GM19239 (cell line): ENCODE measurements around the gene KNDC1.

Experiments used
- DNase-seq: peaks from one replicate; pipeline ENCODE4 v3.0.0; 2011; ENCODE audit warnings: low spot score; ENCODE audit not compliant: insufficient read length
- FAIRE-seq: peaks from 2 replicates; lab custom pipeline; 2011; peaks lifted over from hg19 to GRCh38; lab: Jason Lieb, UNC

Gene KNDC1

GRCh38 chr10:133187091-133187905, 27.3 kb downstream of the KNDC1 start:
- DNase-seq = no peak
- no peak for FAIRE-seq

DNA sequence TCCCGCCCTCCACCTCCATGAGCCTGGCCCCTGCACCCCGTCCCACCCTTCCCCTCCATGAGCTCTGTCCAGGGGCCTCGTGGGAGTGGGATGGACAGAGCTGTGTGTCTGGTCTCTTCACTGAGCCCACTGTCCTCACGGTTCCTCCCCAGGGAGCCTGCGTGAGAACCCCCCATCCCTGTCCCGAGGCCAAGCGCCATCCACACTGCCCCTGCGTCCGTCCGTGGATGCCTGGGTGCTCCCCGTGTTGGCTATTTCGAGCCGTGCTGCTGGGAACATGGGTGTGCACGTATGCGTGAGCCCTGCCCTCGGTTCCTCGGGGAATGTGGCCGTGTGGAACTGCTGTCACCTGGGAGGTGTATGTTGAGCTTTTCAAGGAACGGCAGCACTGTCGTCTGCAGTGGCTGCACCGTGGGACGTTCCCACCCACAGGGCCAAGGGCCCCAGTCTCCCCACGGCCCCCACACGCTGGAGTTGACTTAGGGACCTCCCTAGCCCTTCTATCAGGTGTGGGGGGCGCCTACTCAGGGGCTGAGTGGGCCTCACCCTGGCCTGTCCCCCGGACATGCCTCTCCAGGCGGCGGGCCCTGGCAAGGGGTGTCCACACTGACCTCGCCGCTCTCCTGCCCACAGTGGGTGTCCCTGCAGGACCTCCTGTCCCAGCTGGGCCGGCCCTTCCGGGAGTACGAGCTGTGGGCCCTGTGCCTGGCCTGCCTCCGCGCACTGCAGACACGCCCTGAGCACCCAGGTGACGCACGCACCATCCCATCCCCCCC, 28.1 kb downstream of the KNDC1 start:
- DNase-seq (no peak), FAIRE-seq (no peak)

- FAIRE-seq (no peak), DNase-seq (no peak)
These were observed 29.2 kb downstream of the KNDC1 start for GRCh38 chr10:133189256-133189655.

GRCh38 chr10:133189726-133190125, 29.7 kb downstream of the KNDC1 start:
- no peak for DNase-seq
- no peak for FAIRE-seq

GRCh38 chr10:133190225-133190624, 30.2 kb downstream of the KNDC1 start:
- FAIRE-seq (no peak), DNase-seq (no peak)

- FAIRE-seq (no peak), DNase-seq (no peak)
These were observed 31.6 kb downstream of the KNDC1 start for GRCh38 chr10:133191651-133192050.

DNA sequence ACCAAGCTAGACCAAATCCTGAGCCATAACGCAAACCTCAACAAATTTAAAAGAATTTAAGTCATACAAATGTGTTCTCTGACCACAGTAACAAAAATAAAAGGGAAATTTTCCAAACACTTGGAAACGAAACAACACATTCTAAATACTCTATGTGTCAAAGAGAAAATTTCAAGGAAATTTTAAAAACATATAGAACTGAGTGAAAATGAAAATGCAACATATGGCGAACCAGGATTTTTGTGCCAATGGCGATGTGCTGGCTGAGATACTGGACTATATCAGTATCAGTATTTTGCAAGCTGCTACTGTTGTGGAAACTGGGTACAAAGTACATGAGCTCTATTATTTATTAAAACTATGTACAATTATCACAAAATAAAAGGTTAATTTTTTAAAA, 34.1 kb downstream of the KNDC1 start:
- FAIRE-seq = no peak
- no peak for DNase-seq

- no peak for FAIRE-seq
- DNase-seq = no peak
These were observed 35.1 kb downstream of the KNDC1 start for GRCh38 chr10:133195096-133195495.

DNA sequence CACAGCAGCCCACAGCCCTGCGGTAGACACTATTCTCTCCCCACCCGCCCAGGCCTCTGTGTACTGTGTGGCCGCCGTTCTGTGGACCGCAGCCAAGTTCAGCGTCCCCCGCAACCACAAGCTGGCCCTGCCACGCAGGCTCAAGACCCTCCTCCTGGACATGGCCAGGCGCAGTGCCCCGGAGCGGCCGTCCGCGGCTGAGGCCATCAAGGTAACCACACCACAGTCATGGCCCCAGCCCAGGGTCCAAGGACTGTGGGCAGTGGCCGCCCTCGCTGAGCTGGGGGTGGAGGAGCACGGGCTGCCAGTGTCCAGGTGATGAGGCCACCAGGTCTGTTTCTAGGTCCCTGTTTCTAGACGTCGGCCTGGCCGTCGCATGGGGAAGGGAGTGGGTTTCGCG, 35.6 kb downstream of the KNDC1 start:
- FAIRE-seq (no peak), DNase-seq (no peak)

DNA sequence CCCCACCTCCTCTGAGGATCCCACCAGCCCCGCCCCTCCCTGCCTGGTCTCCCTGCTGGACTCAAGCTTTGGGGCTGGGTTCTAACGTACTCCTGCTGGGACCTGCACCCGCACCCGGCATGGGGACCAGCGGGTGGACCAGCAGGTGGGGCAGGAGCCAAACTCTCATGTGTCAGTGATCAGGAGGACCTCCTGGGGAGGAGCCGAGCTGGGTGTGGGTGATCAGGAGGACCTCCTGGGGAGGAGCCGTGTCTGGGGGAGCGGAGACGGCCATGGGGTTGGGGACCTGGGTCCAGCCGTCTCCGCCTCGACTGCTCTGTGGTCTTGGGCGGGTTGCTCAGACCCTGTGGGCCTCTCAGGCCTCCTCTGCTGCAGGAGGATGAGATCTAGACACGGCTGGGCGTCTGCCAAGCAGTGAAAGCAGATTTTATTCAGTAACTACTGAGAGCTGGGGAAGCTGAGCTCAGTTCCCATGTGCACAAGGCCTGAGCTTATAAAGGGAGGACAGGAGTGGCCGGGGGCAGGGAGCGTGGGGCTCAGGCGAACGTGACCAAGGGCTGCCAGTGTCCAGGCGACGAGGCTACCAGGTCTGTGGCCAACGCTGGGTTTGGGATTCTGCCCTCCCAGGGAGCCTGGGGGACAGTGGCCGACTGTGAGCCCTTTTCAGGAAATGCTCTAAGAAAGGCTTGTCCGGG, 36.3 kb downstream of the KNDC1 start:
- DNase-seq = no peak
- FAIRE-seq = no peak

DNA sequence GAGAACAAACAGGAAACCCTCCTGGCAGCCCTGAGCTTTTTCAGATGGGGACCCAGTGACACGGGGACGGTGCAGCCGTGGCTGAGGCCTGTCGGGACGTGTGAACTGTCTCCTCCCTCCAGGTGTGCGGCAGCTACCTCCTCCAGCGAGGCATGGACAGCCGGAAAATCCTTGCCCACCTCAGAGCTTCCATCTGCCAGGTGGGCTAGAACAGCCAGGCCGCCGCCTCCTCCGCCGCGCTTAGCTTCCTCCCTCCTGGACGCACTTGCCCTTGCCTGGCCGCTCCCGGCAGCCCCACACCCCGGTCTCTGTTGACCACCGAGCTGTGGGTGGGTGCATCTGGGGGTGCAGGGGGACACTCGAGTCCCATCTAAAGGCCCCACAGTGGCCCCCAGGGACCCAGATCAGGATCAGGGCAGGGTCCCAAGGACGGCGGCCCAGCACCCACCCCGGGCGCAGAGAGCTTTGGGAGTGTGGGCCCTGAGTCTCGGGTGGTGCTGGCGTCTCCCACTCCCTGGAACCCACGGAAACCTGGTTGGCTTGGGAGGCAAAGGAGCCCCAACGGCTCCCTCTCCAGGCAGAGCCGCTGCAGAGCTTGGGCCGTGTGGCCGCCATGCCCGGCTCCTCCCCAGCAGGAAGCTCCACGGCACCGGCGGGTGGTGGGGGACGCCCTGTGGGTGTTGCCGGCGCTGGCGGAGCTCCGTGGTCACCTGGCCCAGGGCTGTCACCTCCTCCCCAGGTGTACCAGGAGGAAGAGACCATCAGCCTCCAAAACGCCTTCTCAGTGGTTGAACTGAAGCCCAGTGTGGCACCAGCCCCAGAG, 37.1 kb downstream of the KNDC1 start:
- no peak for FAIRE-seq

DNA sequence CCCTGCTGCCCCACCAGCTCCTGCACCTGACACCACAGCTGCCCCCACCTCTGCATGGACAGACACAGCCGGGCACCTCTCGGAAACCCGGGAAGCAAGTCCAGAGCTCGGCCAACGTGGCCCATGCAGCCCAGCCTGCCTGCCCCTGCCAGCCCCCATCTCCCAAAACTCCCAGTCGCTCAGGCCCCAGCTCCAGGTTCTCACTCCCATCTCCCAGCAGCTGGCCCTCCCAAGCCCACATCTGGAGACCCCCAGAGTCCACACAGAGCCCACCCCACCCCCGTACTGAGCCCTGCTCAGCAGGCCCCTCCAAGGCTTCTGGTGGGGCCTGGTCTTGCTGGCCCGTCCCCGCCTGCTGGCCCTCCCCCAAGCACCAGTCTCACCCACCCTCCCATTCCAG, 37.8 kb downstream of the KNDC1 start:
- no peak for DNase-seq
- no peak for FAIRE-seq

More for the DNA sequence above, 37.1 kb downstream of the KNDC1 start:
- DNase-seq = no peak

- DNase-seq (no peak), FAIRE-seq (no peak)
These were observed 38.2 kb downstream of the KNDC1 start for GRCh38 chr10:133198206-133198605.

- DNase-seq = no peak
These were observed 38.8 kb downstream of the KNDC1 start for GRCh38 chr10:133198621-133199487.

GRCh38 chr10:133199488-133199885, 39.5 kb downstream of the KNDC1 start:
- DNase-seq = no peak
- no peak for FAIRE-seq

More at GRCh38 chr10:133198621-133199487, 38.8 kb downstream of the KNDC1 start:
- no peak for FAIRE-seq

- DNase-seq (no peak), FAIRE-seq (no peak)
These were observed 40.1 kb downstream of the KNDC1 start for GRCh38 chr10:133199992-133200611.

DNA sequence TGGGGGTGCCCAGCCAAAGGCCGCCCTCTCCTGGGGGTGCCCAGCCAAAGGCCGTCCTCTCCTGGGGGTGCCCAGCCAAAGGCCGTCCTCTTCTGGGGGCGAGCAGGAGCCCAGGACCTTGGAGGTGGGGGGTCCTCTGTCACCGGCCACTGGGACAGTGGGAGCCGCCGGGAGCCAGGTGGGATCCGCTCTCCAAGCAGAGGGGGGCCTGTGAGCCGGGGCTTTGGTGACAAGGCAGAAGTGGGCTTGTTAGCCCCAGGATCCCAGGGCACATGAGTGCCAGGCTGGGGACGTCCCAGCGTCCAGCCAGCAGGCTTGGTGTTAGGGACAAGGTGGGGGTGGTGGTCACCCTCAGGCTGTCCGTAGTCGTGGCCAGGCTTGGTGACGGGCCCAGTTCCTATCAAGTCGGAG, 40.6 kb downstream of the KNDC1 start:
- FAIRE-seq (no peak), DNase-seq (no peak)

- DNase-seq (no peak), FAIRE-seq (no peak)
These were observed 41.3 kb downstream of the KNDC1 start for GRCh38 chr10:133201151-133201947.
